GM19395 (cell line): Measurements from ENCODE around the gene GARS1.

Source experiments
- ATAC-seq: cut with Tn5 transposase; IDR thresholded peaks from one replicate; pipeline ENCODE4 v1.9.1; 2021; ENCODE audit warnings: mild to moderate bottlenecking, moderate library complexity; ENCODE audit not compliant: unreplicated experiment

The GARS1 gene

GRCh38 chr7:30674420-30674819 lies 79.7 kb downstream of the GARS1 start:
- ATAC-seq, result no peak

GRCh38 chr7:30674876-30675275 lies 80.2 kb downstream of the GARS1 start:
- ATAC-seq, result no peak

GRCh38 chr7:30678805-30679204 lies 84.1 kb downstream of the GARS1 start:
- no peak for ATAC-seq

- no peak for ATAC-seq
Observed at GRCh38 chr7:30679664-30680063, 85.0 kb downstream of the GARS1 start.

GRCh38 chr7:30681331-30681797 lies 86.7 kb downstream of the GARS1 start:
- no peak for ATAC-seq

- ATAC-seq, result no peak
Observed at GRCh38 chr7:30681815-30682211, 87.1 kb downstream of the GARS1 start.

- ATAC-seq, result no peak
Observed at GRCh38 chr7:30682212-30683083, 87.8 kb downstream of the GARS1 start, which contains the start of gene CRHR2. TSS of gene CRHR2 (minus strand) at chr7:30682456. CDS start at chr7:30682280, 176 bp downstream.

- no peak for ATAC-seq
Observed at GRCh38 chr7:30683306-30683705, 88.6 kb downstream of the GARS1 start.
